SK-N-SH (cell line): ENCODE measurements around the gene LPP. TPM values are rescaled to one million over a fixed set of nuclear protein-coding genes. Genes with fewer than 3 reads are reported as not detected.

Experiments used
- CTCF ChIA-PET: fragments of 300-600, 350-600 bp; formaldehyde crosslinking; extraction: SDS; loops from one replicate; lab custom pipeline; 2021; lab: Yijun Ruan, JAX
- POLR2A ChIA-PET: fragments of 350-600 bp; sonication (Branson Sonifier 250); formaldehyde crosslinking; extraction: SDS; loops from one replicate; lab custom pipeline; 2020; ENCODE audit warnings: antibody characterized with exemption, inconsistent platforms; lab: Yijun Ruan, JAX
- DNase-seq: peaks from one replicate; pipeline ENCODE4 v3.0.0; 2012
- H2AFZ ChIP-seq: fragments of 200-600 bp; sonication (generic); 2 replicates; pipeline ENCODE4 v1.8.1; 2016; ENCODE audit warnings: antibody characterized with exemption, mild to moderate bottlenecking, low read depth
- H3F3A ChIP-seq: fragments of 200-600 bp; sonication (generic); replicated peaks from 2 replicates; pipeline ENCODE3; 2016; ENCODE audit warnings: antibody characterized with exemption, mild to moderate bottlenecking; ENCODE audit not compliant: insufficient read depth
- H3K27ac ChIP-seq, 2 experiments: fragments of 200-500 bp in 1 of 2; fragments of 200-600 bp in 1 of 2; sonication (Bioruptor generic) in 1 of 2; sonication (generic), shearing (Covaris generic) in 1 of 2; 2 replicates each; pipeline versions ENCODE4 v1.5.1 to v1.6.1; 2014 to 2016; ENCODE audit warnings: low read depth in 2 of 2, inconsistent platforms in 1 of 2, low read length in 1 of 2, mild to moderate bottlenecking in 1 of 2, mixed read lengths in 1 of 2
- H3K27me3 ChIP-seq: fragments of 200-600 bp; sonication (generic), shearing (Covaris generic); 2 replicates; pipeline ENCODE4 v1.6.1; 2016; ENCODE audit warnings: mixed run types; ENCODE audit not compliant: insufficient read depth
- H3K36me3 ChIP-seq, 2 experiments: fragments of 200-500 bp in 1 of 2; fragments of 200-600 bp in 1 of 2; sonication (Bioruptor generic) in 1 of 2; sonication (generic) in 1 of 2; replicated peaks in 1 of 2; 2 replicates each; pipeline versions ENCODE3 to v1.5.1; 2014 to 2016; ENCODE audit warnings: low read length in 1 of 2, mild to moderate bottlenecking in 1 of 2; ENCODE audit not compliant: insufficient read depth in 2 of 2, control insufficient read depth in 1 of 2
- H3K4me1 ChIP-seq, 2 experiments: fragments of 200-500 bp in 1 of 2; fragments of 200-600 bp in 1 of 2; sonication (Bioruptor generic) in 1 of 2; sonication (generic), shearing (Covaris generic) in 1 of 2; 2 replicates each; pipeline versions ENCODE4 v1.5.1 to v1.6.1; 2014 to 2016; ENCODE audit warnings: low read depth in 1 of 2, low read length in 1 of 2, mixed run types in 1 of 2; ENCODE audit not compliant: insufficient read depth in 2 of 2, control insufficient read depth in 1 of 2
- H3K4me2 ChIP-seq: fragments of 200-600 bp; sonication (generic), shearing (Covaris generic); 2 replicates; pipeline ENCODE4 v1.6.1; 2017; ENCODE audit warnings: mixed run types
- H3K4me3 ChIP-seq, 2 experiments: fragments of 200-500 bp in 1 of 2; fragments of 200-600 bp in 1 of 2; sonication (Bioruptor generic) in 1 of 2; sonication (generic), shearing (Covaris generic) in 1 of 2; 2 replicates each; pipeline versions ENCODE4 v1.5.1 to v1.8.1; 2014 to 2016; ENCODE audit warnings: low read depth in 2 of 2, inconsistent platforms in 1 of 2, low read length in 1 of 2, mild to moderate bottlenecking in 1 of 2, mixed read lengths in 1 of 2, moderate library complexity in 1 of 2
- H3K79me2 ChIP-seq: fragments of 200-600 bp; sonication (generic); 2 replicates; pipeline ENCODE4 v1.8.1; 2017; ENCODE audit warnings: mild to moderate bottlenecking; ENCODE audit not compliant: insufficient read depth
- H3K9ac ChIP-seq: fragments of 200-600 bp; sonication (generic); 2 replicates; pipeline ENCODE4 v1.6.1; 2017; ENCODE audit warnings: mixed run types
- H3K9me2 ChIP-seq: fragments of 200-600 bp; sonication (generic); 2 replicates; pipeline ENCODE4 v1.6.1; 2017; ENCODE audit warnings: mixed run types
- H3K9me3 ChIP-seq: fragments of 200-600 bp; sonication (generic); 2 replicates; pipeline ENCODE4 v1.6.1; 2017; ENCODE audit warnings: mixed run types, mild to moderate bottlenecking, moderate library complexity
- H4K20me1 ChIP-seq: fragments of 200-600 bp; sonication (generic); 2 replicates; pipeline ENCODE4 v1.6.1; 2017; ENCODE audit warnings: mild to moderate bottlenecking, mixed run types; ENCODE audit not compliant: insufficient read depth
- ELF1 ChIP-seq: IDR thresholded peaks from 2 replicates; pipeline ENCODE4 v1.4.0; 2012
- EZH2phosphoT487 ChIP-seq: fragments of 200-600 bp; sonication (generic); IDR thresholded peaks from 2 replicates; pipeline ENCODE4 v1.6.1; 2017; ENCODE audit warnings: low read depth, mixed run types, mild to moderate bottlenecking, antibody characterized with exemption, moderate library complexity, borderline replicate concordance
- FOXJ3 ChIP-seq: sonication (generic); formaldehyde crosslinking; IDR thresholded peaks from 2 replicates; pipeline ENCODE4 v1.5.1; 2020; ENCODE audit warnings: mild to moderate bottlenecking, missing genetic modification reagents
- FOXM1 ChIP-seq: IDR thresholded peaks from 2 replicates; pipeline ENCODE4 v1.4.0; 2012; ENCODE audit warnings: low read depth, mild to moderate bottlenecking
- GATA2 ChIP-seq: sonication (generic); formaldehyde crosslinking; IDR thresholded peaks from 2 replicates; pipeline ENCODE4 v1.5.0; 2020; ENCODE audit warnings: mild to moderate bottlenecking, missing genetic modification reagents
- JUND ChIP-seq: IDR thresholded peaks from 2 replicates; pipeline ENCODE4 v1.4.0; 2012
- MXI1 ChIP-seq: IDR thresholded peaks from 2 replicates; pipeline ENCODE4 v1.6.1; 2012; ENCODE audit warnings: mild to moderate bottlenecking, low read depth, low read length, improper control_type of control experiment
- NRF1 ChIP-seq: IDR thresholded peaks from 2 replicates; pipeline ENCODE4 v1.6.1; 2012; ENCODE audit warnings: low read depth, mild to moderate bottlenecking, low read length
- POLR2AphosphoS5 ChIP-seq: IDR thresholded peaks from 2 replicates; pipeline ENCODE4 v1.6.1; 2012; ENCODE audit warnings: low read depth, low read length
- RAD21 ChIP-seq: IDR thresholded peaks from 2 replicates; pipeline ENCODE4 v1.6.1; 2012; ENCODE audit warnings: mild to moderate bottlenecking, low read length
- RCOR1 ChIP-seq: fragments of 150-350 bp; IDR thresholded peaks from 2 replicates; pipeline ENCODE4 v1.6.1; 2017; ENCODE audit warnings: antibody characterized with exemption, low read length
- RXRA ChIP-seq: IDR thresholded peaks from 2 replicates; pipeline ENCODE4 v1.4.0; 2012; ENCODE audit warnings: low read depth, mild to moderate bottlenecking, borderline replicate concordance
- SIN3A ChIP-seq: IDR thresholded peaks from 2 replicates; pipeline ENCODE4 v1.6.1; 2012; ENCODE audit warnings: low read depth, mild to moderate bottlenecking, low read length, moderate library complexity, borderline replicate concordance
- TAF1 ChIP-seq: IDR thresholded peaks from 2 replicates; pipeline ENCODE4 v1.6.1; 2012; ENCODE audit warnings: low read depth, mild to moderate bottlenecking, low read length, moderate library complexity, borderline replicate concordance
- TEAD4 ChIP-seq: IDR thresholded peaks from 2 replicates; pipeline ENCODE4 v1.4.0; 2012; ENCODE audit warnings: mild to moderate bottlenecking, borderline replicate concordance; ENCODE audit not compliant: insufficient read depth
- WGBS: methylation state at CpG from one replicate; pipeline ENCODE4 v1.1.6; 2017; ENCODE audit warnings: low lambda C conversion rate; 5-methylcytosine and 5-hydroxymethylcytosine counted together
- polyA plus RNA-seq, 3 experiments: library from polyadenylated mRNA; depleted of rRNA; stranded (reverse); fragments of >200 nt; gene quantifications; 2 replicates each; pipeline ENCODE4 v1.2.3, GENCODE V29; 2012
- TF ChIP-seq, protein P1 (sequence below): IDR thresholded peaks from 2 replicates; pipeline ENCODE4; 2012
- TF ChIP-seq, protein P2 (sequence below): IDR thresholded peaks from 2 replicates; pipeline ENCODE4 v1.4.0; 2012; ENCODE audit warnings: low read depth, borderline replicate concordance
- TF ChIP-seq, protein P3 (sequence below): fragments of 150-350 bp; IDR thresholded peaks from 2 replicates; pipeline ENCODE4 v1.6.1; 2017; ENCODE audit warnings: antibody characterized with exemption, low read length, low read depth, borderline replicate concordance
- TF ChIP-seq, protein P4 (sequence below): IDR thresholded peaks from 2 replicates; pipeline ENCODE4 v1.4.0; 2012; ENCODE audit warnings: low read depth, borderline replicate concordance
- TF ChIP-seq, protein P5 (sequence below): fragments of 200-600 bp; sonication (generic); IDR thresholded peaks from 2 replicates; pipeline ENCODE4 v1.6.1; 2017; ENCODE audit warnings: antibody characterized with exemption, mild to moderate bottlenecking, moderate library complexity
- TF ChIP-seq, protein P6 (sequence below): IDR thresholded peaks from 2 replicates; pipeline ENCODE4 v1.4.0; 2012; ENCODE audit warnings: low read depth
- TF ChIP-seq, protein P7 (sequence below): fragments of 150-350 bp; IDR thresholded peaks from 2 replicates; pipeline ENCODE4 v1.6.1; 2016; ENCODE audit warnings: mild to moderate bottlenecking, low read depth, low read length

The LPP gene
- polyA plus RNA-seq, 1 of the 3 experiments (the other 2 are of a cell fraction) = 6.6 TPM

DNA sequence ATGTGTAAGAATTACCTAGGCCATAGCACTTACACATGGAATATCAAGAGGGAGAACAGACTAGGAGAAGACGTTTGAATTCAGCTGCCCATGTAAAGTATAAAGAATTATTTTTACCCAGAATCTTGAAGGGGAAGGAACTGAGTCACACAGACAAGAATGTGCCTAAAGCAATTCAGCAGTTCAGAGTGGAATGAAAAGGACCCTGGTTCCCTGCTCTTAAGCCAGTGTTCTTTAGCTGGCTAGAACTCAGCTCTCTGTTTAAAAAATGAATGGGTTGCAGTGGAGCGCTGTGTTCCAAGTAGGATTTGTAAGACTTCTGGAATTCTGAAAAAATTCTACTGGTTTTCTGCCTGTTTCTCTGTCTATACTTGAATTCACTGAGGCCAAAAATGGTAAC, 440.2 kb downstream of the LPP start (continued):
- TF ChIP-seq ELF1 (no peak), MXI1 (no peak), RCOR1 (no peak)
- TF ChIP-seq, protein P1, sequence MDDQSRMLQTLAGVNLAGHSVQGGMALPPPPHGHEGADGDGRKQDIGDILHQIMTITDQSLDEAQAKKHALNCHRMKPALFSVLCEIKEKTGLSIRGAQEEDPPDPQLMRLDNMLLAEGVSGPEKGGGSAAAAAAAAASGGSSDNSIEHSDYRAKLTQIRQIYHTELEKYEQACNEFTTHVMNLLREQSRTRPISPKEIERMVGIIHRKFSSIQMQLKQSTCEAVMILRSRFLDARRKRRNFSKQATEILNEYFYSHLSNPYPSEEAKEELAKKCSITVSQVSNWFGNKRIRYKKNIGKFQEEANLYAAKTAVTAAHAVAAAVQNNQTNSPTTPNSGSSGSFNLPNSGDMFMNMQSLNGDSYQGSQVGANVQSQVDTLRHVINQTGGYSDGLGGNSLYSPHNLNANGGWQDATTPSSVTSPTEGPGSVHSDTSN = peak; percentile 80
- TF ChIP-seq, all 33 proteins: peak for 12

DNA sequence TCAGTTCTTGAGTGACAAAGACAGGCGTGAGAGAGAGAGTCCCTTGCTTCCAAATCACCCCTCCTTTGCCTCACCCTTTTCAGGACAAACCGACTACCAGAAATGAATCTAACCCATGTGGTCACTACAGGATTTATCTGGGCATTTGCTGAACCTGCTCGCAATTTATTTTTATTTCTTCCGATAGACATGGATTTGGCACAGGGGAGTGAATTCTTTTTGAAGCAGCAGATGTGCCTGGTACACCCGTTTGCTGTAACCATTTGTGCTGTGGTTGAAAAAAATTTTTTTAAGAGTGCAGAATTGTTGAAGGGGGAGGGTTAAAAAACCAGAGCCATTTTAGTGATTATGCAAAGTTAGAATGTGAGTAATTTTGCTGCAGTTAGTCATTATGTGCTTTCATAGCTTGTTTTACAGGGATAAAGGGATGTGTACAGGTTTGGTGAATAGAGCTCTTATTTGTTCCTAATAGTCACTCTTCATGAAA, 442.0 kb downstream of the LPP start:
- ChIA-PET POLR2A (no interaction called here), CTCF (no interaction called here)
- TF ChIP-seq, protein P2, sequence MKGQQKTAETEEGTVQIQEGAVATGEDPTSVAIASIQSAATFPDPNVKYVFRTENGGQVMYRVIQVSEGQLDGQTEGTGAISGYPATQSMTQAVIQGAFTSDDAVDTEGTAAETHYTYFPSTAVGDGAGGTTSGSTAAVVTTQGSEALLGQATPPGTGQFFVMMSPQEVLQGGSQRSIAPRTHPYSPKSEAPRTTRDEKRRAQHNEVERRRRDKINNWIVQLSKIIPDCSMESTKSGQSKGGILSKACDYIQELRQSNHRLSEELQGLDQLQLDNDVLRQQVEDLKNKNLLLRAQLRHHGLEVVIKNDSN = no peak
- peak; percentile 45 for TF ChIP-seq JUND
- peak; percentile 51; the same call in 1 of the 2 replicates for TF ChIP-seq POLR2AphosphoS5
- no peak for TF ChIP-seq FOXM1
- TF ChIP-seq MXI1 = no peak
- TF ChIP-seq RXRA = 0 out of 2 replicates have a peak, but pooled peaks have one; percentile 6
- no peak for TF ChIP-seq FOXJ3 (CRISPR knock-in tag)
- no peak for TF ChIP-seq GATA2 (CRISPR knock-in tag)
- TF ChIP-seq RCOR1 = no peak
- TF ChIP-seq, protein P3, sequence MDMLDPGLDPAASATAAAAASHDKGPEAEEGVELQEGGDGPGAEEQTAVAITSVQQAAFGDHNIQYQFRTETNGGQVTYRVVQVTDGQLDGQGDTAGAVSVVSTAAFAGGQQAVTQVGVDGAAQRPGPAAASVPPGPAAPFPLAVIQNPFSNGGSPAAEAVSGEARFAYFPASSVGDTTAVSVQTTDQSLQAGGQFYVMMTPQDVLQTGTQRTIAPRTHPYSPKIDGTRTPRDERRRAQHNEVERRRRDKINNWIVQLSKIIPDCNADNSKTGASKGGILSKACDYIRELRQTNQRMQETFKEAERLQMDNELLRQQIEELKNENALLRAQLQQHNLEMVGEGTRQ = no peak
- no peak for TF ChIP-seq ELF1
- TF ChIP-seq RAD21 = no peak
- 0 out of 2 replicates have a peak, but pooled peaks have one; percentile 18 for TF ChIP-seq SIN3A
- TF ChIP-seq, protein P4, sequence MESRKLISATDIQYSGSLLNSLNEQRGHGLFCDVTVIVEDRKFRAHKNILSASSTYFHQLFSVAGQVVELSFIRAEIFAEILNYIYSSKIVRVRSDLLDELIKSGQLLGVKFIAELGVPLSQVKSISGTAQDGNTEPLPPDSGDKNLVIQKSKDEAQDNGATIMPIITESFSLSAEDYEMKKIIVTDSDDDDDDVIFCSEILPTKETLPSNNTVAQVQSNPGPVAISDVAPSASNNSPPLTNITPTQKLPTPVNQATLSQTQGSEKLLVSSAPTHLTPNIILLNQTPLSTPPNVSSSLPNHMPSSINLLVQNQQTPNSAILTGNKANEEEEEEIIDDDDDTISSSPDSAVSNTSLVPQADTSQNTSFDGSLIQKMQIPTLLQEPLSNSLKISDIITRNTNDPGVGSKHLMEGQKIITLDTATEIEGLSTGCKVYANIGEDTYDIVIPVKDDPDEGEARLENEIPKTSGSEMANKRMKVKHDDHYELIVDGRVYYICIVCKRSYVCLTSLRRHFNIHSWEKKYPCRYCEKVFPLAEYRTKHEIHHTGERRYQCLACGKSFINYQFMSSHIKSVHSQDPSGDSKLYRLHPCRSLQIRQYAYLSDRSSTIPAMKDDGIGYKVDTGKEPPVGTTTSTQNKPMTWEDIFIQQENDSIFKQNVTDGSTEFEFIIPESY = no peak
- TF ChIP-seq, protein P5, sequence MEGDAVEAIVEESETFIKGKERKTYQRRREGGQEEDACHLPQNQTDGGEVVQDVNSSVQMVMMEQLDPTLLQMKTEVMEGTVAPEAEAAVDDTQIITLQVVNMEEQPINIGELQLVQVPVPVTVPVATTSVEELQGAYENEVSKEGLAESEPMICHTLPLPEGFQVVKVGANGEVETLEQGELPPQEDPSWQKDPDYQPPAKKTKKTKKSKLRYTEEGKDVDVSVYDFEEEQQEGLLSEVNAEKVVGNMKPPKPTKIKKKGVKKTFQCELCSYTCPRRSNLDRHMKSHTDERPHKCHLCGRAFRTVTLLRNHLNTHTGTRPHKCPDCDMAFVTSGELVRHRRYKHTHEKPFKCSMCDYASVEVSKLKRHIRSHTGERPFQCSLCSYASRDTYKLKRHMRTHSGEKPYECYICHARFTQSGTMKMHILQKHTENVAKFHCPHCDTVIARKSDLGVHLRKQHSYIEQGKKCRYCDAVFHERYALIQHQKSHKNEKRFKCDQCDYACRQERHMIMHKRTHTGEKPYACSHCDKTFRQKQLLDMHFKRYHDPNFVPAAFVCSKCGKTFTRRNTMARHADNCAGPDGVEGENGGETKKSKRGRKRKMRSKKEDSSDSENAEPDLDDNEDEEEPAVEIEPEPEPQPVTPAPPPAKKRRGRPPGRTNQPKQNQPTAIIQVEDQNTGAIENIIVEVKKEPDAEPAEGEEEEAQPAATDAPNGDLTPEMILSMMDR = no peak
- TF ChIP-seq, protein P6, sequence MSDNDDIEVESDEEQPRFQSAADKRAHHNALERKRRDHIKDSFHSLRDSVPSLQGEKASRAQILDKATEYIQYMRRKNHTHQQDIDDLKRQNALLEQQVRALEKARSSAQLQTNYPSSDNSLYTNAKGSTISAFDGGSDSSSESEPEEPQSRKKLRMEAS = peak; percentile 31; the same call in 1 of the 2 replicates
- peak; percentile 66; the same call in 1 of the 2 replicates for TF ChIP-seq TEAD4
- TF ChIP-seq TAF1 = 0 out of 2 replicates have a peak, but pooled peaks have one; percentile 41
- TF ChIP-seq EZH2phosphoT487 = no peak
- TF ChIP-seq, protein P7, sequence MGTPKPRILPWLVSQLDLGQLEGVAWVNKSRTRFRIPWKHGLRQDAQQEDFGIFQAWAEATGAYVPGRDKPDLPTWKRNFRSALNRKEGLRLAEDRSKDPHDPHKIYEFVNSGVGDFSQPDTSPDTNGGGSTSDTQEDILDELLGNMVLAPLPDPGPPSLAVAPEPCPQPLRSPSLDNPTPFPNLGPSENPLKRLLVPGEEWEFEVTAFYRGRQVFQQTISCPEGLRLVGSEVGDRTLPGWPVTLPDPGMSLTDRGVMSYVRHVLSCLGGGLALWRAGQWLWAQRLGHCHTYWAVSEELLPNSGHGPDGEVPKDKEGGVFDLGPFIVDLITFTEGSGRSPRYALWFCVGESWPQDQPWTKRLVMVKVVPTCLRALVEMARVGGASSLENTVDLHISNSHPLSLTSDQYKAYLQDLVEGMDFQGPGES = no peak
- TF ChIP-seq NRF1 = no peak

More for the DNA sequence above, 442.0 kb downstream of the LPP start:
- Histone ChIP-seq H3K36me3 (peaks cover 0 to 9% of the 10 kb centered on the region in 2 experiments), H3F3A (peaks cover 24% of the 10 kb centered on the region), H3K4me1 (peaks cover 0 to 34% of the 10 kb centered on the region in 2 experiments), H3K4me2 (peak overlapping the region; percentile 38; the same call in 1 of the 2 replicates), H3K9ac (peak overlapping the region; percentile 6; the same call in 1 of the 2 replicates), H3K9me2 (no peaks in the 10 kb centered on the region), H3K4me3 (no peak overlapping the region), H4K20me1 (no peaks in the 10 kb centered on the region), H3K27ac (peak overlapping the region; percentile 80 to 83; a peak in 3 of 4 replicates), H3K79me2 (peaks cover 28% of the 10 kb centered on the region), H3K9me3 (no peaks in the 10 kb centered on the region), H3K27me3 (no peaks in the 10 kb centered on the region), H2AFZ (no peak overlapping the region)
- DNase-seq = no peak
- 21% methylated on average over 5 of the region's 5 CpGs for WGBS
